ENCODE data around the gene UQCRC2. TPM values are rescaled to one million over a fixed set of nuclear protein-coding genes. Genes with fewer than 3 reads are reported as not detected.
"Not testable (repeated sequence)": the region's sequence is repeated elsewhere in the genome, so short reads cannot be mapped to it uniquely, and the experiment has no call there.

Gene UQCRC2
- 100 to 1,000 TPM; 260 to 273 TPM for total RNA-seq

GRCh38 chr16:21952793-21953540 is at the start of gene UQCRC2:
Gene UQCRC2, plus strand, starts transcription at chr16:21953361. Its CDS starts 63 bp downstream, at chr16:21953424.
- intact Hi-C loops (cut with micrococcal nuclease), result loop anchor here (1.0 to 5.0 kb wide), 2 partner anchors 131 to 237 kb away; no protein-coding TSS in a partner anchor
- no peaks in the 10 kb centered on the region for H3K9me3 Mint-ChIP-seq
- H3K4me1 Mint-ChIP-seq (ENCODE audit: low read depth), result peaks cover 56% of the 10 kb centered on the region
- H3K27ac Mint-ChIP-seq, result peak within 1 kb of the TSS; percentile 99
- peaks cover 16% of the 10 kb centered on the region for H3K36me3 Mint-ChIP-seq
- POLR2A ChIA-PET, result interaction anchor here (0.9 to 1.9 kb wide), 8 partner anchors 9 to 345 kb away, joined by 3 to 11 read pairs (median 5); partner anchors contain the start of gene MOSMO
- CTCF ChIA-PET, result interaction anchor here (0.8 to 2.5 kb wide), 5 partner anchors 54 to 296 kb away, joined by 3 to 14 read pairs (median 7); partner anchors contain the start of gene MOSMO
- DNase-seq, result peak; percentile 93
- no peaks in the 10 kb centered on the region for H3K27me3 Mint-ChIP-seq
- H3K4me3 Mint-ChIP-seq, result peak within 1 kb of the TSS; percentile 93

DNA sequence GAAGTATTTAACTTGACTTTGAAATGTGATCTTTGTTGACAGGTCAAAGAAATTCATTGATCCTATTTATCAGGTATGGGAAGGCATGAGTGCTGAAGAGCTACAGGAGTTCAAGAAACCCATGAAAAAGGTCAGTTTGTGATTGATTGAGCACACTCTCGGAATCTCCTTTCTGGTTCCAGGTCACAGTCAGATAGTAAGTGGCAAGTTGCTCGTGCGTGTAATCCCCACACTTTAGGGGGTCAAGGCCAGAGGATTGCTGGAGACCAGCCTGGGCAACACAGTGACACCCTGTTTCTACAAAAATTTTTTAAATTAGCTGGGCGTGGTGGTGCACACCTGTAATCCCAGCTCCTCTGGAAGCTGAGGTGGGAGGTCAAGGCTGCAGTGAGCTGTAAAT is 20.5 kb upstream of the UQCRC2 start:
- H3K4me3 Mint-ChIP-seq, POLR2A ChIA-PET, H3K27ac Mint-ChIP-seq: not testable (repeated sequence)

DNA sequence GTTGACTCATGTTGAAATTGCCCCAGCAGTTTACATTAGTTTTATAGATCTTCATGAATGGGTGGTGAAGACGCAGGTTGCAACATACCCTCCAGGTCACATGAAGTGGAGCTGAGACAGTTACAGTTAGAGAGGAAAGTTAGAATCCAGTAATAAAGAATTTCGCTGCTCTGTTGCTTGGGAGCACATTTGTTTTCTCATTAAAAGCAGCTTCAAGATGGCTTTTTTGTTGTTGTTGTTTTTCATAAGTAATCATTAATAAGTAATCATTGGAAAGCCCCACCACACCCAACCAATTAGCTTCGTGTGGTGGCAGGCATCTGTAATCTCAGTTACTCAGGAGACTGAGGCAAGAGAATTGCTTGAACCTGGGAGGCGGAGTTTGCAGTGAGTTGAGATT is 19.8 kb upstream of the UQCRC2 start:
- CTCF ChIA-PET; intact Hi-C loops (cut with micrococcal nuclease); H3K27me3 Mint-ChIP-seq; H3K4me3 Mint-ChIP-seq; DNase-seq; H3K27ac Mint-ChIP-seq; H3K9me3 Mint-ChIP-seq; POLR2A ChIA-PET; H3K36me3 Mint-ChIP-seq: not testable (repeated sequence)
- peaks cover 16% of the 10 kb centered on the region for H3K4me1 Mint-ChIP-seq (ENCODE audit: low read depth)

More for the DNA sequence above, 20.5 kb upstream of the UQCRC2 start:
- H3K27me3 Mint-ChIP-seq; DNase-seq; H3K36me3 Mint-ChIP-seq; intact Hi-C loops (cut with micrococcal nuclease); CTCF ChIA-PET; H3K9me3 Mint-ChIP-seq: not testable (repeated sequence)
- peaks cover 15% of the 10 kb centered on the region for H3K4me1 Mint-ChIP-seq (ENCODE audit: low read depth)

DNA sequence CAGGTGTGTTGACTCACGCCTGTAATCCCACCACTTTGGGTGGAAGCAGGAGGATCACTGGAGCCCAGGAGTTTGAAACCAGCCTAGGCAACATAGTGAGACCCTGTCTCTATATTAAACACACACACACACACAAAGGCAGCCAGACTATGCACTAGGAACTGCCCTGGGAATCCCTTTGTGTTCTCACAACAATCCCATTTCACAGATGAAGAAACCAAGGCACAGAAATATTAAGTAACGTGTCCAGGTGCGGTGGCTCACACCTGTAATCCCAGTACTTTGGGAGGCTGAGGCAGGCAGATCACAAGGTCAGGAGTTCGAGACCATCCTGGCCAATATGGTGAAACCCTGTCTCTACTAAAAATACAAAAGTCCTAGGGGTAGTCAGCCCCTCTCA is 19.4 kb upstream of the UQCRC2 start:
- H3K4me1 Mint-ChIP-seq (ENCODE audit: low read depth), result peaks cover 16% of the 10 kb centered on the region

DNA sequence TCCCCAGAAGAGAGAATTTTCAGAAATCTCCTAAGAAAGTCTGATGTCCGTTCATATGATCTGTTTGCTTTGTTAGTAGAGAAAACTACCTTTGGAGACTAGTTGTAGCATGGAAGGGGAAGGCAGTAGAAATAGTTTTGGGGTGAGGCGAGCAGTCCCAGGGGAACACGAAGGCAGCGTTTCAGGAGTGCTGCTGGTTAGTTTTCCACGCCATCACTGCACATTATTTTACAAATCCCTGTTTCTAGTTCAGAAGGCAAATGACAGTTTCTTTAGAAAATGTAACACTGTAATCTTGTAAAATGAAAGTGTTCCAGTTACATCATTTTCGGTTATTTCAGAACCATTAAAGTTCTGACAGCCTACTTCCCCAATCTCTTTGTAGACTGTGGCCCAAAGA is 16.9 kb upstream of the UQCRC2 start:
- intact Hi-C loops (cut with micrococcal nuclease); CTCF ChIA-PET; H3K36me3 Mint-ChIP-seq; H3K27me3 Mint-ChIP-seq; H3K27ac Mint-ChIP-seq; POLR2A ChIA-PET; H3K4me3 Mint-ChIP-seq; DNase-seq; H3K9me3 Mint-ChIP-seq: not testable (repeated sequence)
- H3K4me1 Mint-ChIP-seq (ENCODE audit: low read depth), result peaks cover 21% of the 10 kb centered on the region

More for the DNA sequence above, 19.4 kb upstream of the UQCRC2 start:
- CTCF ChIA-PET; DNase-seq; H3K4me3 Mint-ChIP-seq; intact Hi-C loops (cut with micrococcal nuclease); H3K27ac Mint-ChIP-seq; H3K36me3 Mint-ChIP-seq; H3K27me3 Mint-ChIP-seq; H3K9me3 Mint-ChIP-seq; POLR2A ChIA-PET: not testable (repeated sequence)

DNA sequence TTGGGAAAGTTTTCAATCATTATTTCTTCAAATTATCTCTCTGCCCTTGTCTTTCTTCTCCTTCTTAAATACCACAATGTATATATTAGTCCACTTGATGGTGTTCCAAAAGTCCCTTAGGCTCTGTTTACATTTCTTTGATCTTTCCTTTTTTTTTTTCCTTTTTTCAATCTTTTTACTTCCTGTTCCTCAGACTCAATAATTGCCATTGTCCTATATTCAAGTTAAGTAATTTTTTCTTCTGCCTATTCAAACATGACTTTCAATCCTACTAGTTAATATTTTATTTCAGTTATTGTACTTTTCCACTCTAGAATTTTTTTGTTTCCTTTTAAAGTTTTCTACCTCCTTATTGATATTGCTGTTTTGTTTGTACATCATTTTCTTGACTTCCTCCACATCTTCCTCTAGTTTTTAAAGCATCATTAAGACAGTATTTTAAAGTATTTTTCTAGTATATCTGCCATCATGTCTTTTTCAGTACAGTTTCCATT is 15.8 kb upstream of the UQCRC2 start:
- POLR2A ChIA-PET, result no interaction called here
- Mint-ChIP-seq H3K36me3 (no peaks in the 10 kb centered on the region), H3K27me3 (no peaks in the 10 kb centered on the region), H3K9me3 (no peaks in the 10 kb centered on the region), H3K4me3 (no peak overlapping the region), H3K27ac (no peak overlapping the region), H3K4me1 (ENCODE audit: low read depth) (peaks cover 26% of the 10 kb centered on the region)
- intact Hi-C loops (cut with micrococcal nuclease), result no loop called here
- DNase-seq, result no peak
- CTCF ChIA-PET, result interaction anchor here (0.6 kb wide), 1 partner anchor 703 kb away, joined by 3 read pairs; no protein-coding TSS in a partner anchor

GRCh38 chr16:21940570-21940969 is 12.6 kb upstream of the UQCRC2 start:
- H3K27me3 Mint-ChIP-seq, result no peaks in the 10 kb centered on the region
- no peak overlapping the region for H3K27ac Mint-ChIP-seq
- ChIA-PET POLR2A (no interaction called here), CTCF (no interaction called here)
- no peaks in the 10 kb centered on the region for H3K9me3 Mint-ChIP-seq
- DNase-seq, result no peak
- H3K4me1 Mint-ChIP-seq (ENCODE audit: low read depth), result peaks cover 17% of the 10 kb centered on the region
- no peaks in the 10 kb centered on the region for H3K36me3 Mint-ChIP-seq
- intact Hi-C loops (cut with micrococcal nuclease), result no loop called here
- H3K4me3 Mint-ChIP-seq, result no peak overlapping the region

DNA sequence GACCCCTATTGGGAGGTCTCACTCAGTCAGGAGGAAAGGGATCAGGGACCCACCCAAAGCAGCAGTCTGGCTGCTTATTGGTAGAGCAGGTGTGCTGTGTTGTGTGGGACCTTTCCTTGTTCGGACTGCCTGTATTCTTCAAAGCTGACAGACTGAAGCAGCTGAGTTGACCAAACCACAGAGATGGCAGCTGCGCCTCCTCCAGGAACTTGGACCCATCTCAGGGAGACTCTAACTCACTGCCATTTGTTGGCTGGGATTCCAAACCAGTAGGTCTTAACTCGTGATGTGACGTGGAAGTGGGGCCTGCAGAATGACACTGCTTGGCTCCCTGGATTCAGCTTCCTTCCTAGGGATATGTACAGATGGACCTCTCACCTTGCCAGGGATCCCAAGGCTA is 9.6 kb upstream of the UQCRC2 start:
- Mint-ChIP-seq H3K27me3 (no peaks in the 10 kb centered on the region), H3K4me3 (no peak overlapping the region), H3K27ac (no peak overlapping the region), H3K9me3 (no peaks in the 10 kb centered on the region), H3K36me3 (peaks cover 2% of the 10 kb centered on the region), H3K4me1 (ENCODE audit: low read depth) (peaks cover 32% of the 10 kb centered on the region)
- intact Hi-C loops (cut with micrococcal nuclease), result no loop called here
- ChIA-PET POLR2A (interaction anchor here (0.9 kb wide), 1 partner anchor 9 kb away, joined by 3 read pairs; no protein-coding TSS in a partner anchor), CTCF (interaction anchor here (1.5 kb wide), 1 partner anchor 7 kb away, joined by 6 read pairs; no protein-coding TSS in a partner anchor)
- no peak for DNase-seq

GRCh38 chr16:21946889-21947635 is 6.1 kb upstream of the UQCRC2 start:
- ChIA-PET CTCF (interaction anchor here (0.6 to 2.2 kb wide), 6 partner anchors 12 to 367 kb away, joined by 3 to 7 read pairs (median 3); no protein-coding TSS in a partner anchor), POLR2A (interaction anchor here (1.3 kb wide), 1 partner anchor 127 kb away, joined by 6 read pairs; no protein-coding TSS in a partner anchor)
- Mint-ChIP-seq H3K36me3 (peaks cover 4% of the 10 kb centered on the region), H3K27me3 (no peaks in the 10 kb centered on the region), H3K4me1 (ENCODE audit: low read depth) (peaks cover 44% of the 10 kb centered on the region), H3K9me3 (no peaks in the 10 kb centered on the region), H3K4me3 (peak overlapping the region; percentile 2), H3K27ac (peak overlapping the region; percentile 72)
- DNase-seq, result peak; percentile 60
- intact Hi-C loops (cut with micrococcal nuclease), result no loop called here

DNA sequence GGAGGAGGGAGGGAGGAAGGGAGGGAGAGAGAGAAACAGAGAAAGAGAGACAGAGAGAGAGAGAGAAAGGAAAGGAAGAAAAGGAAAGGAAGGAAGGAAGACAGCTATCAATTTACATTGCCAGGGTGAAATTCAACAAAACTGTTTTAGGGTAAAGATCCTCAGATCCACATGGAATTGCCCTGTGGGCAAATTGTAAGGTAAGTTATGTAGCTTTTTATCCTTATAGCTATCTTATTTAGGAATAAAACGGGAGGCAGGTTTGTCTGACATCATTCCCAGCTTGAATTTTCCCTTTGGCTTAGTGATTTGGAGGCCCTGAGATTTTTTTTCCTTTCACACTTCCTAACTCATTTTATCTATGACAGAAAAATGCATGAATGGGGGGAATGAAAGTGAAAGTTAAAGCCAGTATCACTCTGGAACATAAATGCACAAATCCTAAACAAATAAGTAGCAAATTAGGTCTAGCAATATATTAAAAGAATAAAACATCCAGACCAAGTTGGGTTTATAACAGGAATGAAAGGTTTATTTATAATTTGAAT is 3.4 kb upstream of the UQCRC2 start:
- H3K27ac Mint-ChIP-seq, result peak overlapping the region; percentile 62
- H3K36me3 Mint-ChIP-seq, result peaks cover 8% of the 10 kb centered on the region
- no peaks in the 10 kb centered on the region for H3K9me3 Mint-ChIP-seq
- intact Hi-C loops (cut with micrococcal nuclease), result loop anchor here (5.0 kb wide), 1 partner anchor 127 kb away; no protein-coding TSS in a partner anchor
- ChIA-PET POLR2A (no interaction called here), CTCF (interaction anchor here (0.7 to 1.1 kb wide), 2 partner anchors 128 to 239 kb away, joined by 5 to 6 read pairs; no protein-coding TSS in a partner anchor)
- DNase-seq, result no peak
- peaks cover 54% of the 10 kb centered on the region for H3K4me1 Mint-ChIP-seq (ENCODE audit: low read depth)
- no peaks in the 10 kb centered on the region for H3K27me3 Mint-ChIP-seq
- no peak overlapping the region for H3K4me3 Mint-ChIP-seq

- DNase-seq, result no peak
- intact Hi-C loops (cut with micrococcal nuclease), result loop anchor here (5.0 kb wide), 1 partner anchor 129 kb away; no protein-coding TSS in a partner anchor
- ChIA-PET CTCF (interaction anchor here (1.0 to 1.6 kb wide), 8 partner anchors 8 to 327 kb away, joined by 3 to 12 read pairs (median 5); no protein-coding TSS in a partner anchor), POLR2A (no interaction called here)
- Mint-ChIP-seq H3K27me3 (no peaks in the 10 kb centered on the region), H3K36me3 (peaks cover 8% of the 10 kb centered on the region), H3K27ac (peak overlapping the region; percentile 74), H3K9me3 (no peaks in the 10 kb centered on the region), H3K4me1 (ENCODE audit: low read depth) (peaks cover 62% of the 10 kb centered on the region), H3K4me3 (peak overlapping the region; percentile 55)
Observed at GRCh38 chr16:21950782-21951521, 2.2 kb upstream of the UQCRC2 start.

Data from activated CD4-positive, alpha-beta memory T cell treated with anti-CD3 and anti-CD28 coated beads for 36 hours (primary cell).